ENCODE measurements around the gene REV3L. TPM values are rescaled to one million over a fixed set of nuclear protein-coding genes. Genes with fewer than 3 reads are reported as not detected.

Gene REV3L
- total RNA-seq, 1 donor from 2014 or later, result 40.5 TPM

- no peak overlapping the region for H3K4me3 Mint-ChIP-seq (ENCODE audit: low read depth)
- TF ChIP-seq, protein P1, sequence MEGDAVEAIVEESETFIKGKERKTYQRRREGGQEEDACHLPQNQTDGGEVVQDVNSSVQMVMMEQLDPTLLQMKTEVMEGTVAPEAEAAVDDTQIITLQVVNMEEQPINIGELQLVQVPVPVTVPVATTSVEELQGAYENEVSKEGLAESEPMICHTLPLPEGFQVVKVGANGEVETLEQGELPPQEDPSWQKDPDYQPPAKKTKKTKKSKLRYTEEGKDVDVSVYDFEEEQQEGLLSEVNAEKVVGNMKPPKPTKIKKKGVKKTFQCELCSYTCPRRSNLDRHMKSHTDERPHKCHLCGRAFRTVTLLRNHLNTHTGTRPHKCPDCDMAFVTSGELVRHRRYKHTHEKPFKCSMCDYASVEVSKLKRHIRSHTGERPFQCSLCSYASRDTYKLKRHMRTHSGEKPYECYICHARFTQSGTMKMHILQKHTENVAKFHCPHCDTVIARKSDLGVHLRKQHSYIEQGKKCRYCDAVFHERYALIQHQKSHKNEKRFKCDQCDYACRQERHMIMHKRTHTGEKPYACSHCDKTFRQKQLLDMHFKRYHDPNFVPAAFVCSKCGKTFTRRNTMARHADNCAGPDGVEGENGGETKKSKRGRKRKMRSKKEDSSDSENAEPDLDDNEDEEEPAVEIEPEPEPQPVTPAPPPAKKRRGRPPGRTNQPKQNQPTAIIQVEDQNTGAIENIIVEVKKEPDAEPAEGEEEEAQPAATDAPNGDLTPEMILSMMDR (IDR thresholded peaks at IDR 0.05; ENCODE audit: unreplicated experiment), result no peak
- H3K4me1 Mint-ChIP-seq (ENCODE audit: low read depth), result peaks cover 2% of the 10 kb centered on the region
- no peak for DNase-seq (ENCODE audit: low spot score, unreplicated experiment)
- H3K36me3 Mint-ChIP-seq (ENCODE audit: insufficient read depth), result peaks cover 32% of the 10 kb centered on the region
- H3K27me3 Mint-ChIP-seq, result no peaks in the 10 kb centered on the region
- no peak overlapping the region for H3K27ac Mint-ChIP-seq
- H3K9me3 Mint-ChIP-seq (ENCODE audit: low read depth), result peaks cover 28% of the 10 kb centered on the region
Observed at GRCh38 chr6:111456208-111456607, 26.8 kb downstream of the REV3L start.

- no peak for DNase-seq (ENCODE audit: low spot score, unreplicated experiment)
- H3K9me3 Mint-ChIP-seq (ENCODE audit: low read depth), result no peaks in the 10 kb centered on the region
- H3K27ac Mint-ChIP-seq, result no peak overlapping the region
- H3K36me3 Mint-ChIP-seq (ENCODE audit: insufficient read depth), result peaks cover 8% of the 10 kb centered on the region
- H3K27me3 Mint-ChIP-seq, result no peaks in the 10 kb centered on the region
- peaks cover 10% of the 10 kb centered on the region for H3K4me1 Mint-ChIP-seq (ENCODE audit: low read depth)
- H3K4me3 Mint-ChIP-seq (ENCODE audit: low read depth), result no peak overlapping the region
- TF ChIP-seq, protein P1 (IDR thresholded peaks at IDR 0.05; ENCODE audit: unreplicated experiment), result no peak
Observed at GRCh38 chr6:111450636-111451035, 32.4 kb downstream of the REV3L start.

DNA sequence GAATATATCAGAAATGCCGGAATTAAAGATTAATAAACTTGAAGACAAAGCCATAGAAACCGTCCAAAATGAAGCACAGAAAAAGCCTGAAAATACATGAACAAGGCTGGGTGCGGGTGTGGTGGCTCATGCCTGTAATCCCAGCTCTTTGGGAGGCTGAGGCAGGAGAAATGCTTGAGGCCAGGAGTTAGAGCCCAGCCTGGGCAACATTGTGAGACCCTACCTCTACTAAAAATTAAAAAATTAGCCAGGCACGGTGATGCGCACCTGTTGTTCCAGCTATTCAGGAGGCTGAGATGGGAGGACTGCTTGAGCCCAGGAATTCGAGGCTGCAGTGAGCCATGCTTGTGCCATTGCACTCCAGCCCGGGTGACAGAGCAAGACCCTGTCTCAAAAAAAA, 32.9 kb downstream of the REV3L start:
- H3K27me3 Mint-ChIP-seq, result no peaks in the 10 kb centered on the region
- no peak overlapping the region for H3K4me3 Mint-ChIP-seq (ENCODE audit: low read depth)
- DNase-seq (ENCODE audit: low spot score, unreplicated experiment), result no peak
- no peak overlapping the region for H3K27ac Mint-ChIP-seq
- peaks cover 8% of the 10 kb centered on the region for H3K36me3 Mint-ChIP-seq (ENCODE audit: insufficient read depth)
- H3K9me3 Mint-ChIP-seq (ENCODE audit: low read depth), result no peaks in the 10 kb centered on the region
- TF ChIP-seq, protein P1 (IDR thresholded peaks at IDR 0.05; ENCODE audit: unreplicated experiment), result no peak
- H3K4me1 Mint-ChIP-seq (ENCODE audit: low read depth), result peaks cover 13% of the 10 kb centered on the region

GRCh38 chr6:111449129-111449528, 33.9 kb downstream of the REV3L start:
- peaks cover 19% of the 10 kb centered on the region for H3K4me1 Mint-ChIP-seq (ENCODE audit: low read depth)
- no peak overlapping the region for H3K4me3 Mint-ChIP-seq (ENCODE audit: low read depth)
- H3K27ac Mint-ChIP-seq, result no peak overlapping the region
- peaks cover 6% of the 10 kb centered on the region for H3K36me3 Mint-ChIP-seq (ENCODE audit: insufficient read depth)
- TF ChIP-seq, protein P1 (IDR thresholded peaks at IDR 0.05; ENCODE audit: unreplicated experiment), result no peak
- no peaks in the 10 kb centered on the region for H3K27me3 Mint-ChIP-seq
- DNase-seq (ENCODE audit: low spot score, unreplicated experiment), result no peak
- H3K9me3 Mint-ChIP-seq (ENCODE audit: low read depth), result peaks cover 2% of the 10 kb centered on the region

DNA sequence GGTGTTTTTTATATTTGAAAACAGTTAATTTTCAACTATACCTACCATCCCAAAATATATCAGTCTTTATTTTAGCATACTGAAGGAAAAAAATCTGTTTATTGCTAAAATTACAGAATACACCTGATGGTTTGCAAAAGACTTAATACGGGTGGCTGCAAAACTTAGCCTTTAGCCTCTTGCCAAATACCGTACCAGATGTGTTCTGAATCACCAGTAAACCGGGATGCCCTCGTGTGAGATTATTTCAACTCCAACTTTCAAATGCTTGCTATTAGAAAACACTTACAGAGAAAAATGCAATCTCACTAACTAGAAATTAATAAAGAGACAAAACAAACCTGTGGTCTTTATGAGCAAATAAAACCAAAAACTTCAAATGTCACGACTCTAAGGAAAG, 36.0 kb downstream of the REV3L start:
- TF ChIP-seq, protein P1 (IDR thresholded peaks at IDR 0.05; ENCODE audit: unreplicated experiment), result no peak
- Mint-ChIP-seq H3K36me3 (ENCODE audit: insufficient read depth) (peaks cover 4% of the 10 kb centered on the region), H3K4me3 (ENCODE audit: low read depth) (no peak overlapping the region), H3K4me1 (ENCODE audit: low read depth) (peaks cover 19% of the 10 kb centered on the region), H3K27ac (no peak overlapping the region), H3K9me3 (ENCODE audit: low read depth) (peaks cover 4% of the 10 kb centered on the region), H3K27me3 (no peaks in the 10 kb centered on the region)
- DNase-seq (ENCODE audit: low spot score, unreplicated experiment), result no peak

Measured in progenitor cell of endocrine pancreas (in vitro differentiated cells).